ENCODE data around the gene KCNIP1.

- TF ChIP-seq POLR2A (IDR thresholded peaks at IDR 0.05) (no peak), CTCF (IDR thresholded peaks at IDR 0.05) (no peak), EP300 (IDR thresholded peaks at IDR 0.05) (no peak)
Observed at GRCh38 chr5:170479484-170479883, 24.3 kb upstream of the KCNIP1 start.
